Mesenteric fat pad (tissue), 1 donor: ENCODE data around the gene TMEM38A. TPM values are rescaled to one million over a fixed set of nuclear protein-coding genes. Genes with fewer than 3 reads are reported as not detected.
"Not testable (repeated sequence)": the region's sequence is repeated elsewhere in the genome, so short reads cannot be mapped to it uniquely, and the experiment has no call there.

Source experiments
- DNase-seq: peaks from one replicate; pipeline ENCODE4 v3.0.0-alpha.2; 2020; ENCODE audit warnings: low spot score
- total RNA-seq: library from RNA; stranded (reverse); fragmentation: NEBNext Ultra II Directional; extraction: Animal tissue kit (Norgen Biotek cat#: 25700); gene quantifications from one replicate; pipeline ENCODE4 v1.2.1, GENCODE V29; 2021
- donor health status: DM: yes; HTN: yes; CAD: no.

TMEM38A gene
- total RNA-seq, 1 donor from 2014 or later, result 2.1 TPM

DNA sequence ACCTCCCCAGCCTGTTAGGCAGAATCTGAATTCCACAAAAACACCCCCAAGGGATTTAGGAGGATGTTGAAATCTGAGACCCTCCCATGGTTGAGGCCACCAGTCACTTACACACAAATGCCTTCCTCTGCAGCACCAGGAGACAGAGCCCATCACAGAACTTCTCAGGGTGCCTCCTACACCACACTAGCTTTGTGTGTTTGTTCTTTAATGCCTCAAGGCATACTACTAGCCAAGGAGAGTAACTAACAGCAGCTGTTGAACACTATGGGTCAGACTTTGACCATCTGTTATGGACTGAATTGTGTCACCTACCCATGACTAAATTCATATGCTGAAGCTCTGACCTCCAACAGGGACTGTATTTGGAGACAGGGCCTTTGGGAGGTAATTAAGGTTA lies 23.4 kb upstream of the TMEM38A start:
- no peak for DNase-seq

DNA sequence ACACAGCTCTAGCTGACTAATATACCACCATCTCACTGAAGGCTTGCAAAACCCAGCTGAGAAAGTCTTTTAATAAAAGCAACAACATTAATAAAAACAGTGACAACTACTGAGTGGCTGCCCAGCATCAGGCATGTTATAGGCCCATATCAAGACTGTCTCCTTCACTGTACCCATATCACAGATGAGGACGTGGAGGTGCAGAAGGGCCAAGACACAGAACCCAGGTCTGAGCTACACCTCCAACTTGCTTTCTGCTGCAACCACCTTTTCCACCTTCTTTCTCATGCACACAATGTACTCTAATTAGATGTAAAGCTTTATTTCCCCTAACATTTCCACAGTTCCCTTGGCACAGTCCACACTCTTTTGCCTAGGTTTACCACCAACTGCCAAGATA lies 22.3 kb upstream of the TMEM38A start:
- no peak for DNase-seq

DNA sequence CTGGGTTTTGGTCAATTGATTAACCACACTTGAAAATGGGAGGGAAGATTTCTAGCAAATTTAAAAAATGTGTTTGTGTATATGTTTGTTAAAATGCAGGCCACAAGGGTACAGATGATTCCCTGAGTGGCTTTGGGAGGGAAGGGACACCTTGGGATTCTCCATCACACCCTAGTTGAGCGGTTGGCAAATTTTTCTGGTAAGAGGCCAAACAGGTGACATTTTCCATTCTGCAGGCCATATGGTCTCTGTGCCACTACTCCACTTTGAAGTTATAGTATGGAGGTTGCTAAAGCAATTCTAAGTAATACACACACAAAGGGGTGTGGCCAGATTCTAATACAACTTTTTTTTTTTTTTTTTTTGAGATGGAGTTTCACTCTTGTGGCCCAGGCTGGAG lies 20.0 kb upstream of the TMEM38A start:
- DNase-seq, result no peak

DNA sequence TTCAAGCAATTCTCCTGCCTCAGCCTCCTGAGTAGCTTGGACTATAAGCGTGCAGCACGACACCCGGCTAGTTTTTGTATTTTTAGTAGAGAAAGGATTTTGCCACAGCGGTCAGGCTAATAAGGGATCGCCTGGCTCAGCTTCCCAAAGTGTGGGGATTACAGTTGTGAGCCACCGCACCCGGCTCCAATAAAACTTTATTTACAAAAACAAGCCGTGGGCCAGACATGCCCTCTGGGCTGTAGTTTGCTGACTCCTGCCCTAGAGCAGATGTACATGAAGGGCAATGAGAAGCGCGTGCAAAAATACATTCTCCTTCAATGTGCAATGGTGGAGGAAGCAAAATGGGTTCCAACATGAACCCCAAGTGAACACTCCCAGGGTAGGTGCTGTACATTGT lies 19.2 kb upstream of the TMEM38A start:
- DNase-seq, result no peak

DNA sequence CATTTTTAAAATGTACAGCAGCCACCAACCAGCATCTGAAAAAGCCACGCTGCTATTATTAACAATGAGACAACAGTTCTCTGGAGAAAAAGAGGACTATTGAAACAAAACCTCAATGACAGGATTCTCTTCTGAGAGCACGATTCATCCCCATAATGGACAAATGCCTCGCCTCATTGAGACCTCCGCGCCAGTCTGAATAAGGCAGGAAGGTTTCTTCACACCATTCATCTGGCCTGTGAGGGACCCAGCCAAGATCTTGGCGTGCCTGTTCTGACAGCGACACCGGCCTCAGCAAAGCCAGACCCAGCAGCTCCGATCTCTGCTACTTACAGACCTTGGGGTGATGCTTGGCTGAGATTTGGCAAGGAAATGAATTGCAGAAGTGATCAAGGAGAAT lies 15.8 kb upstream of the TMEM38A start:
- DNase-seq, result no peak

DNA sequence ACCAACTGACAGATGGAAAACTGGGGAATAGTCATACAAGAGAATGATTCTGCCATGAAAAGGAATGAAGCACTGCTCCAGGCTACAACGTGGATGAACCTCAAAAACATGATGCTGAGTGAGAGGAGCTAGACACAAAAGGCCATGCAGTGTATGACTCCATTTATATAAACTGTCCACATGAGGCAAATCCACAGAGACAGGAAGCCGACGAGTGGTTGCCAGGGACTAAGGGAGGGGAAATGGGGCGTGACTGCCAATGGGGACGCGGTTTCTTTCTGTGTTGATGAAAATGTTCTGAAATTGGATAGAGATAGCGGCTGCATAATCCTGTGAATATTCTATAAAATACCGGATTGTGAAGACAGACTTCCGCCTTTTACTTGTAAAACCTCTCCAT lies 11.2 kb upstream of the TMEM38A start:
- DNase-seq, result no peak

DNA sequence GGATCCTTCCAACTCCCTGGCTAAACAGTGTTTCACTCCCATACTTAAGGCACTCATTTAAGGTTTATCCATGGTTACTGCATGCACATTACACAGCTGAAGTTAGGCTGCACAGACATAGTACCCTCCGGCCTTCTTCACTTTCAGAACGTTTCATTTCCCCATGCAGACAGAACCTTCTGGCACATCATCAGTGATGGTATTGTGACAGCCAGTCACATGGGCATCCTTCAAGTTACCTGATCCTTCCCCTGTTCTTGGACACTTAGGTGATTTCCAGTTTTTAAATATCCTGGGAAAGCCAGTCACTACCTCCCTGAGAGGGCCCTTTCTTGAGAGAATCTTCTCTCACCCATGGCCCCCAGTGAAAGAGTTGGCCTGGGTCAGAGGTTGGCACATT lies 10.1 kb upstream of the TMEM38A start:
- DNase-seq, result no peak

DNA sequence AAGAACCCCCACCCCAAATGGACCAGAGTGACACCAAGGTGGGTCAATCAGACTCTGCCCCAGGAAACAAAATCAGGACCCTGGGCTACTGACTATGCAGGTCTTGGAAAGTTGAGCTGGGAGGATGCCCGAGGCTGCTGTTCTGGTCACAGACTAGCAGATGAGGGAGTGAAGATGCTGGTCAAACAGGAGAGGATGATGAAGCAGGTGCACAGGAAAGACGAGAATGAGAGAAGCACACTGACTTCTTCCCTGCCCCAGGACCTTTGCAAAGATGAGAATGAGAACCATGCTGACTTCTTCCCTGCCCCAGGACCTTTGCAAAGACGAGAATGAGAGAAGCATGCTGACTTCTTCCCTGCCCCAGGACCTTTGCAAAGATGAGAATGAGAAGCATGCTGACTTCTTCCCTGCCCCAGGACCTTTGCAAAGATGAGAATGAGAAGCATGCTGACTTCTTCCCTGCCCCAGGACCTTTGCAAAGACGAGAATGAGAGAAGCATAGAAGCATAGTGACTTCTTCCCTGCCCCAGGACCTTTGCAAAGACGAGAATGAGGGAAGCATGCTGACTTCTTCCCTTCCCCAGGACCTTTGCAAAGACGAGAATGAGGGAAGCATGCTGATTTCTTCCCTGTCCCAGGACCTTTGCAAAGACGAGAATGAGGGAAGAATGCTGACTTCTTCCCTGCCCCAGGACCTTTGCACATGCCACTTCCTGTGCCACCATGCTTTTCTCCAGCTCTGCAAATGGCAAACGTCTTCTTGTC lies 9.3 kb upstream of the TMEM38A start:
- DNase-seq, result not testable (repeated sequence)

DNA sequence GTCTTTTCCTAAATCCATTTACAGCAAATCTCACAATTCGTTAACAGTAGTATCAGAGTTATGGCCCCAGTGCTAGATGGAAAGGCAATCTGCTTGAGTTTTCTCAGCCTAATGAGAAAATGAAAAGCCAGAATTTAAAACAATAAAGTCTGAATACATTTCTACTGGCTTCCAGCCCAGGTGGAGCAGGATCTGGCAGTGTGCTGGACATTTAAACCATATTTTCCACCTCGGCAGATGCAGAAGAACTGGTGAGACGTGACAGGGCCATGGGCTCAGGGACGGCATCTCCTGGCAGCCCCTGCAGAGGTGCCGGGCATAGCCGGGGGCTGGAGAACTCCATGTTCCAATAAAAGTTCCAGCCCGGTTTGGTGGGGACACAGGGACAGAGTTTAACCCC lies 8.1 kb upstream of the TMEM38A start:
- DNase-seq, result no peak

DNA sequence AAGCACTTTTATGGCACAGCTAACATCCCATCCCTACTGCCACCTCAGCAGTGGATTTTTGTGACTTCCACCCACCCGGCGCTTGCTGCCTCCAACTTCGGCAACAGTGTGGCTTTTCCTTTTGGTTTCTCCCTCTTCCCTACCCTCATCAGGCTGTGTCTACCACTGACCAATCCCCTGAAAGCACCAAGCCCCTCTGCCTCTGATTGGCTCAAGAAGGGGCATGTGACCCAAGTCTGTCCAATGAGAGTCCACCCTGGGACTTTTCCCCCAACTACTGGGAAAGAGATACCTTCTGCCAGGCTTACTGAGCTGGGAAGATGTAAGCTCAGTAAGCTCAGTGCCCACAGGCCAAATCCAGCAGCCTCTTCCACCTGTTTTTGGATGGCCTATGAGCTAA lies 6.8 kb upstream of the TMEM38A start:
- DNase-seq, result no peak

DNA sequence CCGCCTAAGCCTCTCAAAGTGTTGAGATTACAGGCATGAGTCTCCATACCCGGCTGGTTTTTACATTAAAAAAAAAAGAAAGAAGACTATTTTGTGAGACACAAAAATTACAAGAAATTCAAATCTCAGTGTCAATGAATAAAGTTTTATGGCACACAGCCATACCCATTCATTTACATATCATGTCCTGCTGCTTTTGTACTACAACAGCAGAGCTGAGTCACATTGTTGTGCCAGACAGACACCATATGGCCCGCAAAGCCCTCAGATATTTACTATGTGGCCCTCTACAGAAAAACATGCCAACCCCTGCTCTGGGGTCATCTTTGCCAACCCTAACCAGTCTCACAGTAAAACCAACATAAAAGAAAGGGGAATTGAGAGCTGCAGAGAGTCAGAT lies 6.3 kb upstream of the TMEM38A start:
- DNase-seq, result no peak

DNA sequence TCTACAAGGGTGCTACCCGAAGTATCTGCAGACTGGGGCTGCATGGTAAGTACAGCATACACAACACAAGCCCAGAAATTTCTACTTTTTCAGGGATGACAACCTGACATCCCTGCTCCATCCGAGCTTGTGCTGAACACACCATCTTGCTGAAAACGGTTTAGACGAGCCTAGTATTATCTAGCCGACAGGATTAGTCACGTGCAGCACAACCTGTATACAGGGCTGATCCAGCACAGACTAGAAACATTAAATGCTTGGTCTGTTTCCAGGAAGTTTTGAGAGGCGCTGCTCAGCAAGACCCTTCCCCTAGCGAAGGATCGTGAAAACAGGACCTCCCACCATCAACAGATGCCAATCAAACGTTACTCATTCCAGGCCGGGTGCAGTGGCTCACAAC lies 5.2 kb upstream of the TMEM38A start:
- no peak for DNase-seq

DNA sequence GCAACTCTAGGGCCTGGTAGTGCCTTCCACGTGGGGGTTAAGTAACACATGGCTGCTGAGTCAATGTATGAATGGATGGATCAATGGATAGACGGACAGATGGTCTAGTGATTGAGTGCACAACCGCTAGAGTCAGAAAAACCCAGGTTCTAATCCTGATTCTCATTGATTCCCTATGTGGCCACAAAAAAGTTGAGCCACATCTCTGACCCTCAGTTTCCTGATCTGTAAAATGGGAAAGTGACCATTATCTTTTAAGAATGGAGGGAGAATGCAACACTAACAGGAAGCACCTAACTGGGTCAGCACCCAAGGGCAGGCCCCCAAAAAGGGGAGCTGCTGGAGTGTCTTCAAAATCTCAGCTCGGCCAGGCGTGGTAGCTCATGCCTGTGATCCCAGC lies 3.6 kb upstream of the TMEM38A start:
- DNase-seq, result no peak

DNA sequence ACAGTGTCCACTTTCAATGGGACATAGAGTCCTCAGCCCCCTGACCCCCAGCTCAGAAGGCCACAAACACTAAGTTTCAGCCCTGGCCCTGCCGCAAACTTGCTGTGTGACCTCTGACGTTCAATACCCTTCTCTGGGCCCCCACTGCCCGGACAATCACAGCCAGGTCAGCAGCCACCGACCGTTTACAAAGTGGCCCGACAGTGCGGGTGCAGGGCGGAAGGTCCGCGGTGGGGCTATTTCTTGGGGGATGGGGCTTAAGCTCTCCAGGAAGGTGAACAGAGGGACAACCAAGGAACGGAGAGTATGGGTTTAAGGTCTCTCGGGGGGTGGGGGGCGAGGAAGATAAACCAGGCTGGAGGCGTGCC lies 1.5 kb upstream of the TMEM38A start:
- no peak for DNase-seq

DNA sequence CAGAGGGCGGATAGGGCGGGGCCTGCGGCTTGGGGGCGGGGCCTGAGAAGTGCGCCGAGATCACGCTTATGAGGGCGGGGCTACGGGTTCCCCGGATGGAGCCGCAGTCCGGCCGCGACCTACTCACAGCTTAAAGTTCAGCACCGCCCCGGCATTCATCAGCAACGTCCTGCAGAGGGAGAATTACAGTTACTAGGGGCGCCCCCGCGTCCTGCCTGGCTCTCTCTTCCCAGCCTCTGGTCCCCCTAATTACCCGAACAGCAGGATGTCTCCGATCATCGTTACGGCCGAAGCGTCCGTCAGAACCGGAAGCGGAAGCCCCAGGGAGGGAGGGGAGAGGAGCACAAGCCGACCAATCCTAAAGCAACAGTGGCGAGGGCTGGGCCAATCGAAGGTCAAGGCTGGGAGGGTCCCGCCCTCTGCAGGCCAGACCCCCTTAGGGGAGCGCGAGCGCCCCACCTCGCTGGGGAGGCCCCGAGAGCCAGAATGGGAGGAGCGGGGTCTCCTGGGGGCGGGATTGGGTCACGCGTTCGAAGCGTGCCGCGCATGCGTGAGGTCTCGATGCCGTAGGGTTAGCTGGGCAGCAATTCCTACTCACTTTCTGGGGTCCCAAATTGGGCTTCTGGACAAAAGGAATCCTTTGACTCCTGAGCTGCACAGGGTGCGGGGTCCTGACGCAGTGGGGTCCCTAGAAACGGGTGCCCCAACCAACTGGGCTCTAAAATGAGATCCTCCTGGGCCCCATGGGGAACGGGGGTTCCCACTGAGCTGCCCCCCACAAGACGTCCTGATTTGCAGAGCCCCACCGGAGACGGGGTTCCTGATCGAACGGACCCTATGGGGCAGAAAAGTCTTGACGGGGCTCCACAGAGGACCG lies 869 bp upstream of the TMEM38A start, which contains the start of gene SMIM7:
Gene SMIM7 (minus strand): TSS at position 313 of the 877 bp plus-strand sequence. CDS start 34 bp downstream, at position 279.
- DNase-seq, result peak; percentile 99

DNA sequence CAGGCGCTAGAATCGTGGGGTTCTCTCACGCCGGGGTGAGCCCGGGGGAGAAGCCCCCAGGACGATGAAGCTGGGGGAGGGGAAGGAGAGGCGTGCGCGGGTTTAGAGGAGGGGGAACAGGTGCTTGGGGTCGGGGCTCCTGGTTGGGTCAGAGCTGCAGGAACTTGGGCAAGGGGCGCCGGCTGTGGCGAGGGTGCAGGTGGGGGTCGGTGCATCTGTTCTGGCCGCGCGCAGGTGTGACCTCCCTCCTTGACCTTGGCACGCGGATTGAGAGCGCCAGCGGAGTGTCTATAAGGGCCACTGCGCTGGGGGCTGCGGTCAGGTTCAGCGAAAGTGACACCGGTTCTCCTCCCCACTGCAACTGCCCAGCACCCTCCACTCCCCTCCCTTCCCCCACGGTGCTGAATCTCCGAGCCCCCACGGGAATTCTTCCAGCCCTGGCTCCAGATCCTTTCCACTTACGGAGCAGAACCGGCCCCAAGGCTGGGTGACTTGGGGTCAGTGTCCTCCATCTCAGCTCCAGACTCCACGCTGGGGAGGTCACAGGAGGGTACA lies 618 bp downstream of the TMEM38A start:
- DNase-seq, result no peak

DNA sequence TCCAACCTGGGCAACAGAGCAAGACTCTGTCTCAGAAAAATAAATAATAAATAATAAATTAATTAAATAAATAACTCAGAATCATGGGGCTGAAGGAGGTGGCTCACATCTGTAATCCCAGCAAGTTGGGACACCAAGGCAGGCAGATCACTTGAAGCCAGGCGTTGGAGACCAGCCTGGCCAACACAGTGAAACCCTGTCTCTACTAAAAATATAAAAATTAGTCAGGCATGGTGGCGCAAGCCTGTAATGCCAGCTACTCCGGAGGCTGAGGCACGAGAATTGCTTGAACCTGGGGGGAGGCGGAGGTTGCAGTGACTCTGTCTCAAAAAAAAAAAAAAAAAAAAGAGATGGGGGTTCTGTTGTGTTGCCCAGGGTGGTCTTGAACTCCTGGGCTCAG lies 7.2 kb downstream of the TMEM38A start:
- no peak for DNase-seq

DNA sequence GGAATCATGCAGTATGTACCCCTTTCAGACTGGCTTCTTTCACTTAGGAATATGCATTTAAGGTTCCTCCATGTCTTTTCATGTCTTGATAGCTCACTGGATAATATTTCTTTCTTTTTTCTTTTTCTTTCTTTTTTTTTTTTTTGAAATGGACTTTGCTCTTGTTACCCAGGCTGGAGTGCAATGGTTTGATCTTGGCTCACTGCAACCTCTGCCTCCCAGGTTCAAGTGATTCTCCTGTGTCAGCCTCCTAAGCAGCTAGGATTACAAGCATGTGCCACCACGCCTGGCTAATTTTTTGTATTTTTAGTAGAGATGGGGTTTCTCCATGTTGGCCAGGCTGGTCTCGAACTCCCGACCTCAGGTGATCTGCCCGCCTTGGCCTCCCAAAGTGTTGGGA lies 7.8 kb downstream of the TMEM38A start:
- not testable (repeated sequence) for DNase-seq

DNA sequence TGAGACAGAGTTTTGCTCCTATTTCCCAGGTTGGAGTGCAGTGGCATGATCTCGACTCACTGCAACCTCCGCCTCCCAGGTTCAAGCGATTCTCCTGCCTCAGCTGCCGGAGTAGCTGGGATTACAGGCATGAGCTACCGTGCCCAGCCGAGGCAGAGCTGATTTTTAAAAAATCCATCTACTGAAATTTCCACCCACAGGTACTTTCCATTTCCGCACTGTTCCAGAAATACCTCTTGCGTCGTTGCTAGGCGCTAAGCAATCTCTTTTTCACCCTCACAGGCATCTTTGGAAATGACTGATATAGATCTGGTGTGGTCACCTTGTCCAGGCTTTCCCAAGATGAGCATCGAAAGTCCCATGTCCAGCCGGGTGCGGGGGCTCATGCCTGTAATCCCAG lies 9.4 kb downstream of the TMEM38A start:
- DNase-seq, result no peak

DNA sequence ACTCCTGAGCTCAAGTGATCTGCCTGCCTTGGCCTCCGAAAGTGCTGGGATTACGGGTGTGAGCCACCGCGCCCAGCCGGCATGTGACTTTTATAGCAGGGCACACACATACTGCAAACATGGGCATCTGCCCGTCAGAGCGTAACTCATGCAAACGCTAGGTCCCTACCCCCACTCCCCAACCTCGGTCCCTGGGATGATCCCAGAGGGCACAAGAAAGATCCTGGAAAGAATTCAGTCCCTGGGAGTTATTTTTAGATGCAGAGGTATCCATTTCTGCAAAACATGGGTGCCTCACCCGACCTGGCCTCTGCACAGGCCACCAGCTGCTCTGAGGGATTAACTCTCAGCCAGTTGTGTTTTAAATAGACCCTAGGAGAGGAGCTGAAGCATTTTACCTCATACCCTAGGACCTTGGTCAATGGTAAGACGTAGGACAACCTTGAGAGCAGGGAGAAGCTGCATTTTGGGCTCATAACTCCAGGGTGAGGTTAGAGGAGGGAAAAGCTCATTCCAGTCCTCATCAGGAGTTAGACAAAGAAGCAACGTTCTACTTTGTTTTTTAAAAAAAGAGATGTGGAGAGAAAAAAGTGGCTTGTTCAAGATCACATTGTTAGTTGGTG lies 10.8 kb downstream of the TMEM38A start:
- DNase-seq, result no peak

DNA sequence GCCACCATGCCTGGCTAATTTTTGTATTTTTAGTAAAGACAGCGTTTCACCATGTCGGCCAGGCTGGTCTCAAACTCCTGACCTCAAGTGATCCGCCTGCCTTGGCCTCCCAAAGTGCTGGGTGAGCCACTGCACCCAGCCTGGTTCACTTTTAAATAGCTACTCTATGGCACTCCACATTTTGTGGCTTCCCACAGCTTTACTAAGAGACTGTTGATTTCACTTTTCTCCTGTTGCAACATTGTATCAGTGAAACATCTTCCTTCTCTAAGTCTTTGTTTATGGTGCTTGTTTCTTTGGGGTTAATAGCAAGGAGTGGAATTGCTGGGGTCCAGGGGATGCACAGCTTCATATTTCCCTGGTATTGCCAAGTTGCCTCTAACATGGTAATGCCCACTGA lies 12.3 kb downstream of the TMEM38A start:
- no peak for DNase-seq

DNA sequence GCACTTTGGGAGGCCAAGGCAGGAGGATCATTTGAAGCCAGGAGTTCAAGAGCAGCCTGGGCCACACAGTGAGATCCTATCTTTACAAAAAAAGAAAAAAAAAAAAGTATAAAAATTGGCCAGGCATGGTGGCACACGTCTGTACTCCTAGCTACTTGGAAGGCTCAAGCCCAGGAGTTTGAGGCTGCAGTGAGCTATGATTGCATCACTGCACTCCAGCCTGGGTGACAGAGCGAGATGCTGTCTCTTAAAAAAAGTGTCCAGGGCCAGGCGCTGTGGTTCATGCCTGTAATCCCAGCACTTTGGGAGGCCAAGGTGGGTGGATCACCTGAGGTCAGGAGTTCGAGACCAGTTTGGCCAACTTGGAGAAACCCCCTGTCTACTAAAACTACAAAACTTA lies 12.9 kb downstream of the TMEM38A start:
- not testable (repeated sequence) for DNase-seq
